HUES64 (cell line): ENCODE results near the gene PNCK.

Experiments used
- H3K27ac ChIP-seq: 2 replicates; pipeline ENCODE4 v1.7.0; 2013; ENCODE audit warnings: low read depth, low read length, inconsistent platforms
- H3K27me3 ChIP-seq: 2 replicates; pipeline ENCODE4 v1.6.1; 2013; ENCODE audit warnings: mild to moderate bottlenecking, low read length; ENCODE audit not compliant: insufficient read depth
- H3K36me3 ChIP-seq: 2 replicates; pipeline ENCODE4 v1.6.1; 2013; ENCODE audit warnings: mild to moderate bottlenecking, low read length; ENCODE audit not compliant: insufficient read depth
- H3K4me1 ChIP-seq: 2 replicates; pipeline ENCODE4 v1.6.1; 2013; ENCODE audit warnings: mild to moderate bottlenecking, low read length, moderate library complexity; ENCODE audit not compliant: insufficient read depth
- H3K4me3 ChIP-seq: 2 replicates; pipeline ENCODE4 v1.5.1; 2013; ENCODE audit warnings: mild to moderate bottlenecking, low read length, moderate library complexity
- H3K9ac ChIP-seq: 2 replicates; pipeline ENCODE4 v1.6.1; 2013; ENCODE audit warnings: mild to moderate bottlenecking, low read depth, low read length
- H3K9me3 ChIP-seq: 2 replicates; pipeline ENCODE4 v1.6.1; 2013; ENCODE audit warnings: low read depth, low read length; ENCODE audit not compliant: insufficient read depth
- WGBS: fragments of 150-250, 120-280 bp; methylation state at CpG from one replicate; pipeline ENCODE4 v1.1.7; 2013; ENCODE audit warnings: missing lambda C conversion rate; 5-methylcytosine and 5-hydroxymethylcytosine counted together

PNCK gene

DNA sequence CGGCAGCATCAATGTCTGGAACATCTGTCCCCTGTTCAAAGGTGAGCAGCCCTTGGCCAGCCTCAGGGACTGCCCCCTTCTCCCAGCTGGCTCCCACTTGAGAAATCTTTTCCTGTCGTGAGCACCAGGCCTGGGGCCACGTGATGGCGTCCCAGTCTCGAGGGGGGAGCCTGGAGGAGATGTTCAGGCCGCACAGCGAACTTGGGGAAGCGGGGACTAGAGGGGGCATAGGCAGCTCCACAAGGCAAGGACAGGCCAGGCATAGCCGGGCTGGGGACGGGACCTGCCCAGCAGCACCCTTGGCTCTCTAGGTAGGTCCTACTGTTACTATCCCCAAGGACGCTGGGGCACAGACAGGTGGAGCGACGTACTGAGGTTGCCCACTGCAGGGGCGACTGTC, 16.9 kb upstream of the PNCK start:
- H3K4me1 ChIP-seq: peaks cover 13% of the 10 kb centered on the region; the same call in 1 of the 2 replicates
- H3K27me3 ChIP-seq: no peaks in the 10 kb centered on the region
- 92% methylated on average over 13 of the region's 14 CpGs for WGBS
- peak overlapping the region; percentile 55; the same call in 1 of the 2 replicates for H3K4me3 ChIP-seq
- H3K9ac ChIP-seq: no peak overlapping the region
- H3K27ac ChIP-seq: no peak overlapping the region
- H3K9me3 ChIP-seq: no peaks in the 10 kb centered on the region
- H3K36me3 ChIP-seq: peaks cover 18% of the 10 kb centered on the region

DNA sequence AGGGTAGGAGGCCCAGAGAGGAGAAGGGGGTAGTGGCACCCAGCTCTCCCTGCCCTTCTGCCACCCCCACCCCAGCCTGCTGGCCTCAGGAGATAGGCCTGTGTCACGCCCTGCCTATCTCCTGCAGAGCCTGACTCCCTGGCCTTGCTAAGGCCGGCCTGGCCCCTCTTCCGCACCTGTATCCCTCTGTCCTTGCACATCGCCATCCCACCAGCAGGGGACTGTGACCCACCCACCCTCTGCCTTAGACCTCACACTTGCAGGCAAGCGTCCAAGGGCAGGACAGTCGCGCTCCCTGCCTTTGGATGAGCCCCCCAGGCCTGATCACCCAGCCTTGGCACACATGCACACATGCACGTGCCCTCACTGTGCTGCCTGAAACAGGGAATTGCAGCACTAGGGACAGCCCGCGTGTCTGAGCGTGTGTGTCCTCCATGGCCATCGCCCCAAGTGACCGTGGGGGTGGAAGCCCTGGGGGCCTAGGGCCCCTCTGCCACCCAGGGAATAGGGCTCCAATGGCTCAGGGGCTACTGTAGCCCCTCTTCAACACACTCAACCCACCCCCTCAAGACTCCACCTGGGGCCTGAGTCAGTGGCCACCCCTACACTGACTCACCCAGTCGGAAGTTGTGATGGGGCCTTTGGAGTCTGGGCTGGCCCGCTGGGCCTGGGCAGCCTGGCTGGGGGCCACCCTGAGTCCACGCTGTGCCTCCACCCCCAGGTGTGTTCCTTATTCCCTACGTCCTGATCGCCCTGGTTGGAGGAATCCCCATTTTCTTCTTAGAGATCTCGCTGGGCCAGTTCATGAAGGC, 16.2 kb upstream of the PNCK start:
- no peaks in the 10 kb centered on the region for H3K27me3 ChIP-seq
- H3K9ac ChIP-seq: 0 out of 2 replicates have a peak overlapping the region, but pooled peaks have one; percentile 44
- 75% methylated on average over 19 of the region's 19 CpGs for WGBS
- H3K4me3 ChIP-seq: peak overlapping the region; percentile 55
- no peaks in the 10 kb centered on the region for H3K9me3 ChIP-seq
- H3K27ac ChIP-seq: no peak overlapping the region
- H3K4me1 ChIP-seq: peaks cover 19% of the 10 kb centered on the region; the same call in 1 of the 2 replicates
- peaks cover 18% of the 10 kb centered on the region for H3K36me3 ChIP-seq

GRCh38 chrX:153688911-153689590, 15.4 kb upstream of the PNCK start:
- peaks cover 18% of the 10 kb centered on the region for H3K36me3 ChIP-seq
- H3K9ac ChIP-seq: 0 out of 2 replicates have a peak overlapping the region, but pooled peaks have one; percentile 44
- H3K27me3 ChIP-seq: no peaks in the 10 kb centered on the region
- no peak overlapping the region for H3K27ac ChIP-seq
- no peaks in the 10 kb centered on the region for H3K9me3 ChIP-seq
- peaks cover 22% of the 10 kb centered on the region; the same call in 1 of the 2 replicates for H3K4me1 ChIP-seq
- H3K4me3 ChIP-seq: peak overlapping the region; percentile 57
- 7% methylated on average over 33 of the region's 53 CpGs for WGBS

DNA sequence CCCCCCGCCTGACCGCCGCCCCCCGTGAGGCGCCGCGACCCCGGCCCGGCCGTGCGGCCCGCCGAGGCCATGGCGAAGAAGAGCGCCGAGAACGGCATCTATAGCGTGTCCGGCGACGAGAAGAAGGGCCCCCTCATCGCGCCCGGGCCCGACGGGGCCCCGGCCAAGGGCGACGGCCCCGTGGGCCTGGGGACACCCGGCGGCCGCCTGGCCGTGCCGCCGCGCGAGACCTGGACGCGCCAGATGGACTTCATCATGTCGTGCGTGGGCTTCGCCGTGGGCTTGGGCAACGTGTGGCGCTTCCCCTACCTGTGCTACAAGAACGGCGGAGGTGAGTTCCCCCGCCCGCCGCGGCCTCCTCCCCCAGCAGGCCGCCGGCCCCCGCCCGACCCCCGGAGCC, 14.9 kb upstream of the PNCK start:
- H3K9me3 ChIP-seq: no peaks in the 10 kb centered on the region
- peak overlapping the region; percentile 57 for H3K4me3 ChIP-seq
- 0 out of 2 replicates have a peak overlapping the region, but pooled peaks have one; percentile 50 for H3K9ac ChIP-seq
- under 1% methylated on average over 57 of the region's 57 CpGs for WGBS
- H3K36me3 ChIP-seq: peaks cover 15% of the 10 kb centered on the region
- peaks cover 22% of the 10 kb centered on the region; the same call in 1 of the 2 replicates for H3K4me1 ChIP-seq
- no peaks in the 10 kb centered on the region for H3K27me3 ChIP-seq
- H3K27ac ChIP-seq: no peak overlapping the region

DNA sequence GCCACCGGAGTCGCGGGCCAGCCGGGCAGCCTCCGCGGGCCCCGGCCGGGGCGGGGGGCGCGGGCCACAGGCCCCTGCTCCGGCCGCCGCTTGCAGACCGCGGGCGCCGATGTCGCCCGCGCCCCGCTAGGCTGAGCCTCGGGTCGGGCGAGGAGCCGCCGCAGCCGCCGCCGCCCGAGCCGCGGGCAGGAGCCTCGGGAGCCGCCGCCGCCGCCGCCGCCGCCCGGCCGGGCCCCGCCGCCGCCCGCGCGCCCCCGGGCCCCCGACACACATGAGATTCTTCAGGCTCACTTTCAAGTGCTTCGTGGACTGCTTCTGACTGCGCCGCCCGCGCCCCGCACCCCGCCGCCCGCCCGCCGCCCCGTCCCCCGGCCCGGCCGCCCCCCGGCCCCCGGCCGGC, 14.5 kb upstream of the PNCK start:
- under 1% methylated on average over 57 of the region's 69 CpGs for WGBS
- Histone ChIP-seq H3K9me3 (no peaks in the 10 kb centered on the region), H3K36me3 (peaks cover 11% of the 10 kb centered on the region), H3K27ac (no peak overlapping the region), H3K27me3 (no peaks in the 10 kb centered on the region), H3K4me3 (no peak overlapping the region; the same call in 1 of the 2 replicates), H3K4me1 (peaks cover 22% of the 10 kb centered on the region; the same call in 1 of the 2 replicates), H3K9ac (no peak overlapping the region)

GRCh38 chrX:153687121-153688039, 13.8 kb upstream of the PNCK start, which contains the start of gene SLC6A8:
TSS of gene SLC6A8 (plus strand) at chrX:153687926. CDS start at chrX:153688575, 649 bp downstream.
- 2% methylated on average over 52 of the region's 66 CpGs for whole genome bisulfite sequencing
- H3K27ac ChIP-seq: peak within 1 kb of the TSS; percentile 73; the same call in 1 of the 2 replicates
- peaks cover 6% of the 10 kb centered on the region for H3K36me3 ChIP-seq
- H3K4me1 ChIP-seq: peaks cover 22% of the 10 kb centered on the region; the same call in 1 of the 2 replicates
- no peaks in the 10 kb centered on the region for H3K9me3 ChIP-seq
- H3K9ac ChIP-seq: peak within 1 kb of the TSS; percentile 50; the same call in 1 of the 2 replicates
- H3K4me3 ChIP-seq: peak within 1 kb of the TSS; percentile 57
- no peaks in the 10 kb centered on the region for H3K27me3 ChIP-seq

DNA sequence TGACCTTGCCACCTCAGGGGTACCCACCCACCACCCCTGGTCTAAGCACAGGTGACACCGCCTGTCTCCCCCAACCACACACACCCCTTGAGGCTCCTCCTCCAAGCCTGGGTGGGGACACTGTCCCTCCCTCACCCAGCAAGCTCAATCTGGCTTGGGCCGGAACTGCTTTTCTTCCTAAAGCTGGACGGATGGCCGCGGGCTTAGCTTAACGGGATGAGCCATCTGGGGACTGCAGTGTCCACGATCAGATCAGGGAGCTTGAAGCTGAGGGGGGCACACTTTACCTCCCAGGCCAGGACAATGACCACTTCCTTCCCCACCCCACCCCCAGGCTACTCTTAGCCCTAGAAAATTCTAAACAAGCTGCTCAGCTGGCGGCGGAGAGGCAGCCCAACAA, 13.1 kb upstream of the PNCK start:
- WGBS: 16% methylated on average over 9 of the region's 9 CpGs
- Histone ChIP-seq H3K9ac (0 out of 2 replicates have a peak overlapping the region, but pooled peaks have one; percentile 47), H3K27me3 (no peaks in the 10 kb centered on the region), H3K27ac (peak overlapping the region; percentile 73; the same call in 1 of the 2 replicates), H3K36me3 (peaks cover 2% of the 10 kb centered on the region; the same call in 1 of the 2 replicates), H3K9me3 (no peaks in the 10 kb centered on the region), H3K4me3 (peak overlapping the region; percentile 43; the same call in 1 of the 2 replicates), H3K4me1 (peaks cover 22% of the 10 kb centered on the region; the same call in 1 of the 2 replicates)

- Histone ChIP-seq H3K9ac (peak overlapping the region; percentile 60), H3K4me3 (peak overlapping the region; percentile 43; the same call in 1 of the 2 replicates), H3K27me3 (no peaks in the 10 kb centered on the region), H3K9me3 (no peaks in the 10 kb centered on the region), H3K27ac (peak overlapping the region; percentile 92; the same call in 1 of the 2 replicates), H3K36me3 (peaks cover 2% of the 10 kb centered on the region; the same call in 1 of the 2 replicates), H3K4me1 (peaks cover 22% of the 10 kb centered on the region; the same call in 1 of the 2 replicates)
- WGBS: 38% methylated on average over 24 of the region's 24 CpGs
Observed at GRCh38 chrX:153685751-153686696, 12.4 kb upstream of the PNCK start.

DNA sequence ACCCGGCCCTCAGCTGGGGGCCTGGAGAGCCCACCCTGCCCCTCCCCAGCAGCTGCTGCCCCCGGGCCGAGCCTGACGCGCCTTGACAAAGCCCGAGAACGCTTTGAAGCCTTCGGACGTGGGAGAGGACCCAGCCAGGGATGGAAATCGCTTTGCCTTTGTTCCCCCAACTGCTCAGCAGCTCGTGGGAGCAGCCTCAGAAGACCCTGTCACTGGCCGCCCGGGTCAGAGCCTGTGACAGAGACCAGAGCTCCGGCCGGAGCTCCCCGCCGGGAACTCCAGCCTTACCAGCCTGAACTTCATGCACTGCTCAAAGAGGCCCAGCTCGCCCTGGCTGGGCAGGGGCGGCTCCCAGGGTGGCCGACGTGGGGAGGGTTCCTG, 11.5 kb upstream of the PNCK start:
- Histone ChIP-seq H3K4me3 (peak overlapping the region; percentile 36), H3K36me3 (peaks cover 2% of the 10 kb centered on the region; the same call in 1 of the 2 replicates), H3K9ac (peak overlapping the region; percentile 60), H3K27ac (peak overlapping the region; percentile 92), H3K4me1 (peaks cover 22% of the 10 kb centered on the region; the same call in 1 of the 2 replicates), H3K27me3 (no peaks in the 10 kb centered on the region), H3K9me3 (no peaks in the 10 kb centered on the region)
- 11% methylated on average over 21 of the region's 21 CpGs for WGBS
